Psoas muscle (tissue), 8 donors: ENCODE measurements around the gene THAP4. TPM values are rescaled to one million over a fixed set of nuclear protein-coding genes. Genes with fewer than 3 reads are reported as not detected.

Experiments
- ATAC-seq, 4 donors: fragments of 200-7000 bp; cut with Tn5 transposase; one replicate each; pipeline ENCODE4 v1.9.1; 2020; ENCODE audit warnings: moderate library complexity in 3 of 4, mild to moderate bottlenecking in 2 of 4
- DNase-seq, 2 donors: peaks; one replicate each; pipeline ENCODE4 v3.0.0-alpha.2; 2020
- H3K27ac ChIP-seq: fragments of 200-600 bp; one replicate; pipeline ENCODE4 v1.8.0; 2022
- H3K27me3 ChIP-seq, 3 donors: fragments of 200-600 bp in 1 of 3; one replicate each; pipeline versions ENCODE4 v1.6.1 to v1.8.0; 2013 to 2022; ENCODE audit warnings: low read length in 2 of 3, mild to moderate bottlenecking in 2 of 3, moderate library complexity in 1 of 3; ENCODE audit not compliant: insufficient read depth in 3 of 3
- H3K36me3 ChIP-seq, 2 donors: fragments of 200-600 bp in 1 of 2; one replicate each; pipeline versions ENCODE4 v1.6.1 to v1.8.0; 2013 to 2022; ENCODE audit warnings: low read depth in 1 of 2, mild to moderate bottlenecking in 1 of 2, moderate library complexity in 1 of 2; ENCODE audit not compliant: insufficient read depth in 1 of 2
- H3K4me1 ChIP-seq: fragments of 200-600 bp; one replicate; pipeline ENCODE4 v1.8.0; 2022
- H3K4me3 ChIP-seq: fragments of 200-600 bp; one replicate; pipeline ENCODE4 v1.8.0; 2022; ENCODE audit warnings: mild to moderate bottlenecking
- H3K9me3 ChIP-seq: fragments of 200-600 bp; one replicate; pipeline ENCODE4 v1.8.0; 2022
- CTCF ChIP-seq: fragments of 200-600 bp; IDR thresholded peaks from one replicate; pipeline ENCODE4 v1.8.0; 2022; ENCODE audit warnings: antibody characterized with exemption
- WGBS, 3 donors: extraction: QIAGEN DNeasy Blood & Tissue Kit; methylation state at CpG; one replicate each; pipeline versions ENCODE4 v1.1.6 to v1.1.7; 2013; 5-methylcytosine and 5-hydroxymethylcytosine counted together
- intact Hi-C, 2 donors: fragments of 100-400 bp; cut with DNase I; formaldehyde crosslinking; loops; one replicate each; pipeline versions ENCODE4 v1.11.0 to v1.14.2; 2022
- polyA plus RNA-seq, 3 donors: library from polyadenylated mRNA; stranded (reverse); fragments of 200-250 nt; gene quantifications; one replicate each; pipeline ENCODE4 v1.2.3, GENCODE V29; 2013
- total RNA-seq, 4 donors: library from RNA; stranded (reverse); fragmentation: NEBNext Ultra II Directional in 2 of 4; extraction: Animal tissue kit (Norgen Biotek cat#: 25700) in 2 of 4; gene quantifications; one replicate each; pipeline versions ENCODE4 v1.2.1 to v1.2.4, GENCODE V29; 2021 to 2023
- donor health status: healthy with polysubstance abuse.
- donor health status: DM: no; HTN: no; CAD: no; lungs with moderate emphysema.
- donor health status: Bipolar disorder and iron deficiency.
- donor health status: healthy.
- donor health status: DM: yes; HTN: yes; CAD: no.
- donor health status: DM: no; HTN: no; CAD: no.
- donor health status: DM: no; HTN: no; CAD: no.
- donor health status: DM: yes; HTN: yes; CAD: no.

Gene THAP4
- total and polyA plus RNA-seq, 7 donors: 64.9 to 133 (median 89.6) TPM

GRCh38 chr2:241670333-241671110, 33.6 kb upstream of the THAP4 start:
- WGBS, 3 donors: 80 to 91% (median 86%) methylated on average over 31 of the region's 31 CpGs
- Histone ChIP-seq H3K36me3 (peaks cover 3 to 76% of the 10 kb centered on the region in 2 donors), H3K4me1 (no peaks in the 10 kb centered on the region), H3K4me3 (no peak overlapping the region), H3K27me3 (no peaks in the 10 kb centered on the region), H3K9me3 (no peaks in the 10 kb centered on the region), H3K27ac (peak overlapping the region; percentile 4)
- intact Hi-C loops: no loop called here
- ATAC-seq (peak in 1 of 4 donors; percentile 28), DNase-seq (no peak)
- TF ChIP-seq CTCF: no peak

GRCh38 chr2:241668839-241669238, 31.9 kb upstream of the THAP4 start:
- no peak overlapping the region for H3K4me3 ChIP-seq
- no peak for ATAC-seq
- H3K4me1 ChIP-seq: no peaks in the 10 kb centered on the region
- H3K9me3 ChIP-seq: no peaks in the 10 kb centered on the region
- DNase-seq: no peak
- H3K36me3 ChIP-seq: peaks cover 3 to 67% of the 10 kb centered on the region in 2 donors
- intact Hi-C loops: loop anchor here in 1 of 2 donors (5.0 kb wide), 2 partner anchors 63 to 208 kb away; partner anchors contain the start of gene D2HGDH
- no peaks in the 10 kb centered on the region for H3K27me3 ChIP-seq
- WGBS, 3 donors: 89 to 91% (median 89%) methylated on average over 11 to 12 of the region's 12 CpGs
- no peak for TF ChIP-seq CTCF
- H3K27ac ChIP-seq: no peak overlapping the region

GRCh38 chr2:241668354-241668753, 31.4 kb upstream of the THAP4 start:
- no peak overlapping the region for H3K27ac ChIP-seq

GRCh38 chr2:241666627-241667400, 29.9 kb upstream of the THAP4 start:
- Histone ChIP-seq H3K4me3 (no peak overlapping the region), H3K9me3 (no peaks in the 10 kb centered on the region), H3K36me3 (peaks cover 3 to 61% of the 10 kb centered on the region in 2 donors), H3K27ac (no peak overlapping the region), H3K4me1 (no peaks in the 10 kb centered on the region), H3K27me3 (no peaks in the 10 kb centered on the region)
- TF ChIP-seq CTCF: no peak
- intact Hi-C loops: loop anchor here in 1 of 2 donors (5.0 kb wide), 2 partner anchors 65 to 210 kb away; partner anchors contain the start of gene D2HGDH
- DNase-seq (no peak), ATAC-seq (no peak)
- 76 to 77% (median 76%) methylated on average over 41 to 42 of the region's 42 CpGs for WGBS, 3 donors

More at GRCh38 chr2:241668354-241668753, 31.4 kb upstream of the THAP4 start:
- Histone ChIP-seq H3K4me3 (no peak overlapping the region), H3K27me3 (no peaks in the 10 kb centered on the region), H3K4me1 (no peaks in the 10 kb centered on the region), H3K9me3 (no peaks in the 10 kb centered on the region), H3K36me3 (peaks cover 3 to 67% of the 10 kb centered on the region in 2 donors)
- 95 to 97% (median 96%) methylated on average over 21 of the region's 21 CpGs for WGBS, 3 donors
- DNase-seq (no peak), ATAC-seq (no peak)
- intact Hi-C loops: loop anchor here in 1 of 2 donors (5.0 kb wide), 2 partner anchors 64 to 209 kb away; partner anchors contain the start of gene D2HGDH
- no peak for TF ChIP-seq CTCF
